ENCODE measurements around the gene PDLIM3. TPM values are rescaled to one million over a fixed set of nuclear protein-coding genes. Genes with fewer than 3 reads are reported as not detected.
A peak's percentile ranks its signal among the peaks of the same experiment; 100 is the strongest.
"Not testable (repeated sequence)": the region's sequence is repeated elsewhere in the genome, so short reads cannot be mapped to it uniquely, and the experiment has no call there.

PDLIM3 gene
- total and polyA plus RNA-seq, 11 donors, result 111 to 1,156 (median 246) TPM

- peak overlapping the region; percentile 4 to 98 (median 81) for H3K4me3 ChIP-seq
- DNase-seq, result peak in 1 of 5 donors; percentile 49
- H3K4me1 ChIP-seq, result peaks cover 0 to 57% (median 8%) of the 10 kb centered on the region in 12 donors
- no peak for TF ChIP-seq CTCF (IDR thresholded peaks at IDR 0.05)
- peak in 1 of 2 donors; percentile 16 for TF ChIP-seq POLR2A (IDR thresholded peaks at IDR 0.05)
- H3K36me3 ChIP-seq, result peaks cover 0 to 21% (median 0%) of the 10 kb centered on the region in 9 donors
- WGBS, 4 donors, result 52 to 71% (median 60%) methylated on average over 7 of the region's 7 CpGs
- no peaks in the 10 kb centered on the region for H3K9me3 ChIP-seq
- H3K27ac ChIP-seq, result peak overlapping the region in 11 of 12 donors; percentile 24 to 99 (median 96)
- intact Hi-C loops (cut with DNase I), result loop anchor here in 3 of 10 donors (5.0 to 10.0 kb wide), 3 partner anchors 35 to 63 kb away; partner anchors contain the start of gene CCDC110 (in 1 of the 3)
- peak; percentile 35 to 51 (median 42) for ATAC-seq
- peaks cover 0 to 24% (median 0%) of the 10 kb centered on the region in 9 donors for H3K27me3 ChIP-seq
These were observed 3.0 kb downstream of the PDLIM3 start for GRCh38 chr4:185532293-185532692.

- Histone ChIP-seq H3K4me3 (peak overlapping the region in 9 of 12 donors; percentile 0 to 98 (median 86)), H3K36me3 (peaks cover 0 to 21% (median 0%) of the 10 kb centered on the region in 9 donors), H3K27ac (peak overlapping the region in 10 of 12 donors; percentile 63 to 99 (median 97)), H3K4me1 (peaks cover 0 to 56% (median 8%) of the 10 kb centered on the region in 12 donors), H3K27me3 (peaks cover 0 to 24% (median 0%) of the 10 kb centered on the region in 9 donors)
- intact Hi-C loops (cut with DNase I), result loop anchor here in 3 of 10 donors (5.0 to 10.0 kb wide), 3 partner anchors 36 to 63 kb away; partner anchors contain the start of gene CCDC110 (in 1 of the 3)
- ATAC-seq (peak in 2 of 4 donors; percentile 0 to 3), DNase-seq (peak in 1 of 5 donors; percentile 52)
- not testable (repeated sequence) for H3K9me3 ChIP-seq
- WGBS, 4 donors, result 74 to 79% (median 76%) methylated on average over 11 of the region's 11 CpGs
These were observed 3.7 kb downstream of the PDLIM3 start for GRCh38 chr4:185531654-185532053.

- ATAC-seq (no peak), DNase-seq (no peak)
- peaks cover 0 to 9% (median 0%) of the 10 kb centered on the region in 9 donors for H3K27me3 ChIP-seq
- peak overlapping the region in 1 of 12 donors; percentile 35 for H3K27ac ChIP-seq
- H3K36me3 ChIP-seq, result peaks cover 0 to 24% (median 1%) of the 10 kb centered on the region in 9 donors
- no peak overlapping the region for H3K4me3 ChIP-seq
- intact Hi-C loops (cut with DNase I), result no loop called here
- H3K9me3 ChIP-seq, result peaks cover 0 to 18% (median 2%) of the 10 kb centered on the region in 12 donors
- TF ChIP-seq CTCF (IDR thresholded peaks at IDR 0.05) (no peak), POLR2A (IDR thresholded peaks at IDR 0.05) (no peak)
- H3K4me1 ChIP-seq, result peaks cover 0 to 54% (median 8%) of the 10 kb centered on the region in 12 donors
- WGBS, 4 donors, result 67 to 81% (median 78%) methylated on average over 8 of the region's 8 CpGs
These were observed 5.9 kb downstream of the PDLIM3 start for GRCh38 chr4:185529413-185529812.

GRCh38 chr4:185524888-185525863 lies 10.1 kb downstream of the PDLIM3 start:
- WGBS, 4 donors, result 68 to 83% (median 72%) methylated on average over 5 of the region's 5 CpGs
- Histone ChIP-seq H3K27me3 (no peaks in the 10 kb centered on the region), H3K4me1 (peaks cover 0 to 39% (median 10%) of the 10 kb centered on the region in 12 donors), H3K36me3 (peaks cover 0 to 42% (median 8%) of the 10 kb centered on the region in 9 donors), H3K4me3 (no peak overlapping the region), H3K9me3 (peaks cover 0 to 18% (median 2%) of the 10 kb centered on the region in 12 donors), H3K27ac (peak overlapping the region in 7 of 12 donors; percentile 1 to 64 (median 27))
- TF ChIP-seq POLR2A (IDR thresholded peaks at IDR 0.05) (no peak), CTCF (IDR thresholded peaks at IDR 0.05) (no peak)
- ATAC-seq (peak in 3 of 4 donors; percentile 26 to 66 (median 63)), DNase-seq (no peak)
- intact Hi-C loops (cut with DNase I), result no loop called here
